Ishikawa (cell line): ENCODE measurements around the gene MECP2.
A peak's percentile ranks its signal among the peaks of the same experiment; 100 is the strongest.

Source experiments
- CEBPB ChIP-seq: IDR thresholded peaks from 2 replicates; pipeline ENCODE4 v1.6.1; 2012
- CREB1 ChIP-seq: IDR thresholded peaks from 2 replicates; pipeline ENCODE4 v1.6.1; 2012; ENCODE audit warnings: low read depth
- EGR1 ChIP-seq: IDR thresholded peaks from 2 replicates; pipeline ENCODE4 v1.6.1; 2012
- EP300 ChIP-seq: IDR thresholded peaks from 2 replicates; pipeline ENCODE4 v1.6.1; 2012; ENCODE audit warnings: borderline replicate concordance
- FOXM1 ChIP-seq: IDR thresholded peaks from 2 replicates; pipeline ENCODE4 v1.6.1; 2012; ENCODE audit warnings: low read depth, borderline replicate concordance
- NFIC ChIP-seq: IDR thresholded peaks from 2 replicates; pipeline ENCODE4 v1.6.1; 2012
- RAD21 ChIP-seq: IDR thresholded peaks from 2 replicates; pipeline ENCODE4 v1.6.1; 2012; ENCODE audit warnings: low read depth
- TAF1 ChIP-seq: IDR thresholded peaks from 2 replicates; pipeline ENCODE4 v1.6.1; 2012; ENCODE audit warnings: low read depth, mild to moderate bottlenecking
- TCF12 ChIP-seq: IDR thresholded peaks from 2 replicates; pipeline ENCODE4 v1.6.1; 2012; ENCODE audit warnings: low read depth
- TEAD4 ChIP-seq: IDR thresholded peaks from 2 replicates; pipeline ENCODE4 v1.6.1; 2012
- YY1 ChIP-seq: IDR thresholded peaks from 2 replicates; pipeline ENCODE4 v1.6.1; 2012; ENCODE audit warnings: low read depth
- ZBTB7A ChIP-seq: IDR thresholded peaks from 2 replicates; pipeline ENCODE4 v1.6.1; 2012; ENCODE audit warnings: low read depth
- TF ChIP-seq, protein P1 (sequence below): IDR thresholded peaks from 2 replicates; pipeline ENCODE4 v1.6.1; 2012
- TF ChIP-seq, protein P2 (sequence below): IDR thresholded peaks from 2 replicates; pipeline ENCODE4 v1.6.1; 2012
- TF ChIP-seq, protein P3 (sequence below): IDR thresholded peaks from 2 replicates; pipeline ENCODE4 v1.6.1; 2012; ENCODE audit warnings: low read depth, mild to moderate bottlenecking

Gene MECP2

DNA sequence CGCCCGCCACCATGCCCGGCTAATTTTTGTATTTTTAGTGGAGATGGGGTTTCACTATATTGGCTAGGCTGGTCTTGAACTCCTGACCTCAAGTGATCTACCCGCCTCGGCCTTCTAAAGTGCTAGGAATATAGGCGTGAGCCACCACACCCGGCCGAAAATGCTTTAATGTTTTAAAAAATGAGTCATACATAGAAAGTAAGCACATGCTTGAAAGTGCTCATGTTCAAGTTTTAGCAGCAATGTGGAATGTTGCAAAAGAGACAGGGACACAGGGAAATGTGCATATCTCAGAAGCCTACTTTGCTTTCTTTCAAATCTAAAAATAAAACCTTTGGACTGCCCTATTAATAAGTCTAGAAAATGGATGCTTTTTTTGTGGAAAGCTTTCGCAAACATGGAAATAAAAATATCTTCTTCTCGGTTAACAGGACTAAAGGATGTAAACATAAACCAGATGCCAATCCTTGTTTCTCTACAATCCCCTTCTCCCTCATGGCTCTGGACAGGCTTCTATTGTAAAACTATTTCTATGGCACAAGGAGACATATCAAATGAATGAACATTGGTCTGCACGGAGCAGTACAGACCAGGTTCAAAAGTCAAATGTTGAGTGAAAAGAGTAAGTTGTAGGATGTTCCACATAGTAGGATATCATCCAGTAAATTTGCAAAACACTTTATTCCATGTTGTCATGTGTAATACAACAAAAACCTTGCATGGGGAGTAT lies 15.0 kb downstream of the MECP2 start:
- TF ChIP-seq YY1, result no peak
- TF ChIP-seq CEBPB, result no peak
- no peak for TF ChIP-seq RAD21
- TF ChIP-seq CREB1, result no peak
- no peak for TF ChIP-seq TCF12
- TF ChIP-seq, protein P1, sequence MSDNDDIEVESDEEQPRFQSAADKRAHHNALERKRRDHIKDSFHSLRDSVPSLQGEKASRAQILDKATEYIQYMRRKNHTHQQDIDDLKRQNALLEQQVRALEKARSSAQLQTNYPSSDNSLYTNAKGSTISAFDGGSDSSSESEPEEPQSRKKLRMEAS, result no peak
- no peak for TF ChIP-seq EP300
- TF ChIP-seq TAF1, result no peak

DNA sequence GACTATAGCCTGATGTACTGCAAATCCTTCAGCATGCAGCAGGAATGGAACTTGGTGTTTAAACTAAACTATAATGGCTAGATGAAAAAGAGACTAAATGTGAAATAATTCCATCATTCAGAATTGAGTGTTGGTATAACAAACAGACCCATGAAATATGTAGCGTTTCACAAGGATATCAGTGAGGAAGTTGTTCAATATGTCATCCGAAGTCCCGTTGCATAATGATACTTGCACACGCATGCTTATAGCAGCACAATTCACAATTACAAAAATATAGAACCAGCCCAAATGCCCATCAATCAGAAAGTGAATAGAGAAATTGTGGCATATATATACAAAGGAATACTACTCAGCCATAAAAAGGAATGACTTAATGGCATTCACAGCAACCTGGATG lies 20.4 kb downstream of the MECP2 start:
- TF ChIP-seq RAD21 (no peak), TEAD4 (no peak), EGR1 (no peak), FOXM1 (no peak), YY1 (no peak), NFIC (no peak), TCF12 (no peak), CREB1 (no peak), TAF1 (no peak), EP300 (no peak)
- TF ChIP-seq, protein P2, sequence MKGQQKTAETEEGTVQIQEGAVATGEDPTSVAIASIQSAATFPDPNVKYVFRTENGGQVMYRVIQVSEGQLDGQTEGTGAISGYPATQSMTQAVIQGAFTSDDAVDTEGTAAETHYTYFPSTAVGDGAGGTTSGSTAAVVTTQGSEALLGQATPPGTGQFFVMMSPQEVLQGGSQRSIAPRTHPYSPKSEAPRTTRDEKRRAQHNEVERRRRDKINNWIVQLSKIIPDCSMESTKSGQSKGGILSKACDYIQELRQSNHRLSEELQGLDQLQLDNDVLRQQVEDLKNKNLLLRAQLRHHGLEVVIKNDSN, result no peak
- TF ChIP-seq, protein P1, result no peak

DNA sequence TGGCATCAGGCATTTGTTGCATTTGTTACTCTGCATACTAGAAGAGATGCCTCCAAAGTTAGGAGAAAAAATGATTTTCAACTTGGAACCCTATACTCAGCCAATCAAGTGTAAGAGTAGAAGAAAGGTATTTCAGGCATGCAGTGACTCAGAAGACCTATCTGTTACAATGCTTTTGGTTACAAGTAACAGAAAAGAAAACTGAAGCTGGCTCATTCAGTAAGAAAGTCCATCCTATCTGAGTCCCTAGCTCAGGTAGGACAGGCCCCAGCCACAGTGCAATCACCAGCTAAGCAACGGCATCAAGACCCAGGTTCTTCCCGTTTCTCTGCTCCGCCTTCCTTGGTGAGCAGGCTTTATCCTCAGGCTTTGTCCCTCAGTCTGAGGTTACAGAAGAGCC lies 23.3 kb downstream of the MECP2 start:
- no peak for TF ChIP-seq ZBTB7A
- TF ChIP-seq TEAD4, result peak; percentile 74

DNA sequence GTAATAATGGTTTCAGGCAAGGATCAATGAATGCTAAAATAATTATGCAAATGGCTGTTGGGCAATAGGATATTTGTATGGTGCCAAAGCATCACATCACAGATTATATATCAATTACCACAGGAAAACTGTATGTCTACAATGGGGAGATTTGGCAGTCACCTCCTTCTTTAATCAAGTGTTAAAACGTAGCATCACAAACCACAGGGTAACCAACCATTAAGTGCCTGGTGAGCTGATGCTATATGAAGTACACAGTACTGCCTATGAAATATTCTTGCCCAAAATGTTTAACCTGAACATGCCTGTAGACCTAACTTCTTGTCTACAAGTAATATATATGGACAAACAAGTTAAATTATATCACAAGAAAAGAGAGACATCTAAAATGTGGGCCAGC lies 25.3 kb downstream of the MECP2 start:
- TF ChIP-seq RAD21, result no peak
- TF ChIP-seq CEBPB, result no peak
- no peak for TF ChIP-seq YY1
- TF ChIP-seq CREB1, result no peak
- TF ChIP-seq, protein P1, result no peak
- TF ChIP-seq, protein P2, result no peak
- no peak for TF ChIP-seq EGR1
- TF ChIP-seq TAF1, result no peak
- TF ChIP-seq TEAD4, result no peak
- no peak for TF ChIP-seq FOXM1
- no peak for TF ChIP-seq ZBTB7A
- TF ChIP-seq EP300, result no peak

DNA sequence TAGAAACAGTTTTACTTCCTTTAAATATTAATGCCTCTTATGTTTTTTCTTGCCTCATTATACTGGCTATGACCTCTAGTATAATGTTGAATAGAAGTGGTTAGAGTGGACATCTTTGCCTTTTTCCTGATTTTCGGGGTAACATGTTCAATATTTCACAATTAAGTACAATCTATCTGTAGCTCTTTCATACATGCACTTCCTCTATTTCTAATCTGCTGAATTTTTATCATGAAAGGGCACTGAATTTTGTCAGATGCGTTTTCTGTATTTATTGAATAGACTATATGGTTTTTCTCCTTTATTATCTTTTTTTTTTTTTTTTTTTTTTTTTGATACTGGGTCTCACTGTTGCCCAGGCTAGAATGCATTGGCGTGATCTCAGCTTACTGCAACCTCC lies 29.0 kb downstream of the MECP2 start:
- TF ChIP-seq CREB1, result no peak
- no peak for TF ChIP-seq YY1
- no peak for TF ChIP-seq EP300
- TF ChIP-seq CEBPB, result no peak
- TF ChIP-seq TAF1, result no peak
- no peak for TF ChIP-seq TCF12
- TF ChIP-seq EGR1, result no peak
- TF ChIP-seq ZBTB7A, result no peak
- TF ChIP-seq, protein P2, result no peak
- no peak for TF ChIP-seq TEAD4
- no peak for TF ChIP-seq FOXM1
- TF ChIP-seq, protein P3, sequence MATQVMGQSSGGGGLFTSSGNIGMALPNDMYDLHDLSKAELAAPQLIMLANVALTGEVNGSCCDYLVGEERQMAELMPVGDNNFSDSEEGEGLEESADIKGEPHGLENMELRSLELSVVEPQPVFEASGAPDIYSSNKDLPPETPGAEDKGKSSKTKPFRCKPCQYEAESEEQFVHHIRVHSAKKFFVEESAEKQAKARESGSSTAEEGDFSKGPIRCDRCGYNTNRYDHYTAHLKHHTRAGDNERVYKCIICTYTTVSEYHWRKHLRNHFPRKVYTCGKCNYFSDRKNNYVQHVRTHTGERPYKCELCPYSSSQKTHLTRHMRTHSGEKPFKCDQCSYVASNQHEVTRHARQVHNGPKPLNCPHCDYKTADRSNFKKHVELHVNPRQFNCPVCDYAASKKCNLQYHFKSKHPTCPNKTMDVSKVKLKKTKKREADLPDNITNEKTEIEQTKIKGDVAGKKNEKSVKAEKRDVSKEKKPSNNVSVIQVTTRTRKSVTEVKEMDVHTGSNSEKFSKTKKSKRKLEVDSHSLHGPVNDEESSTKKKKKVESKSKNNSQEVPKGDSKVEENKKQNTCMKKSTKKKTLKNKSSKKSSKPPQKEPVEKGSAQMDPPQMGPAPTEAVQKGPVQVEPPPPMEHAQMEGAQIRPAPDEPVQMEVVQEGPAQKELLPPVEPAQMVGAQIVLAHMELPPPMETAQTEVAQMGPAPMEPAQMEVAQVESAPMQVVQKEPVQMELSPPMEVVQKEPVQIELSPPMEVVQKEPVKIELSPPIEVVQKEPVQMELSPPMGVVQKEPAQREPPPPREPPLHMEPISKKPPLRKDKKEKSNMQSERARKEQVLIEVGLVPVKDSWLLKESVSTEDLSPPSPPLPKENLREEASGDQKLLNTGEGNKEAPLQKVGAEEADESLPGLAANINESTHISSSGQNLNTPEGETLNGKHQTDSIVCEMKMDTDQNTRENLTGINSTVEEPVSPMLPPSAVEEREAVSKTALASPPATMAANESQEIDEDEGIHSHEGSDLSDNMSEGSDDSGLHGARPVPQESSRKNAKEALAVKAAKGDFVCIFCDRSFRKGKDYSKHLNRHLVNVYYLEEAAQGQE, result no peak
- TF ChIP-seq, protein P1, result no peak

DNA sequence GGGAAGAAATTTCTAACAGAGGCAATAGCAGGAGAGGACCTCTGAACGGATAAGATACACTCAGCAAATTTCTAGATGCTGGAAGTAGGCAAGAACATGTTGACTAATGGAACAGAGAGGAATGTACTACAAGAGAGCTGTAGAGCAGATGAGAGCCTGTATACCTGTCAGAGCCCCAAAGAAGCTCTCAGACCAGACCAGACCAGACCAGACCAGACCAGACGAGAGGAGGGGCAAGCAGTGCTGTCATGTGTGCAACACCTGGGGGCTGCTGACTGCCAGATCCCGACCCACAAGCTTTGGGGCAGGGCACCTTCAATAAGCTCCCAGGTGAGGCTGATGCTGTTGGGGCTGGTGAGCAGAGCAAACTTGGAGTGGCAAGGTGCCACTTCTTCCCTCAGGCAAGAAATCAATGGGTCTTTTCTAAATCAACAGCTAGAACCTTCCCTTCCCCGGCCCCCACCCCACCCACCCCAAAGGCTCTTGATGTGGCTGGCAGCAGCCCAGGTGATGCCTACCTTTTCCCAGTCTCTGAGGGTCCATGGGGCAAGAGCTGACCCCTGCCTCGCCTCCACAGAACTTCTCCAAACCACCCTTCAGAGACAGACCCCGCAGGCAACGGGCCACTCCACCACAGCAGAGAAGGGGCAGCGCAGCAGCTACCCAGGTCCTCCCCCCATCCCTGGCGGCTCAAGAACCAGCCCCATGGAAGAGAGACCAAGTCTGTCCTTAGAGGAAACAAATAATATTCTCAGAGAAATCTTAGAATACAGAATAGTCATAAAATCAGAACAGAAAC lies 32.7 kb downstream of the MECP2 start:
- TF ChIP-seq TAF1 (no peak), TCF12 (no peak), CREB1 (no peak), TEAD4 (no peak), RAD21 (no peak), YY1 (no peak), NFIC (no peak), FOXM1 (no peak), EP300 (no peak), CEBPB (no peak), EGR1 (no peak), ZBTB7A (no peak)
- TF ChIP-seq, protein P1, result no peak
- TF ChIP-seq, protein P2, result no peak
- TF ChIP-seq, protein P3, result no peak
